GM18526 (cell line): ENCODE measurements around the gene LINC01488.

ENCODE experiments used
- POLR2A ChIP-seq: IDR thresholded peaks from 3 replicates; pipeline ENCODE4 v1.6.1; 2011; ENCODE audit not compliant: insufficient read length; ENCODE audit errors: extremely low read depth

Gene LINC01488

GRCh38 chr11:69481393-69481844, at the start of gene LINC01488:
TSS of gene LINC01488 (plus strand) at chr11:69481663.
- TF ChIP-seq POLR2A = no peak

- TF ChIP-seq POLR2A = no peak
Measured at GRCh38 chr11:69431893-69432738, 49.3 kb upstream of the LINC01488 start.

GRCh38 chr11:69433741-69434140, 47.7 kb upstream of the LINC01488 start:
- TF ChIP-seq POLR2A = no peak

- no peak for TF ChIP-seq POLR2A
Measured at GRCh38 chr11:69434471-69434931, 47.0 kb upstream of the LINC01488 start.

GRCh38 chr11:69435161-69435986, 46.1 kb upstream of the LINC01488 start:
- TF ChIP-seq POLR2A = no peak

- TF ChIP-seq POLR2A = no peak
Measured at GRCh38 chr11:69436041-69436982, 45.2 kb upstream of the LINC01488 start.

GRCh38 chr11:69437001-69437875, 44.2 kb upstream of the LINC01488 start:
- TF ChIP-seq POLR2A = no peak

GRCh38 chr11:69437876-69438205, 43.6 kb upstream of the LINC01488 start:
- TF ChIP-seq POLR2A = no peak

- no peak for TF ChIP-seq POLR2A
Measured at GRCh38 chr11:69438286-69438920, 43.1 kb upstream of the LINC01488 start.

GRCh38 chr11:69439127-69439526, 42.3 kb upstream of the LINC01488 start:
- TF ChIP-seq POLR2A = no peak

- no peak for TF ChIP-seq POLR2A
Measured at GRCh38 chr11:69439651-69440464, 41.6 kb upstream of the LINC01488 start.

- TF ChIP-seq POLR2A = no peak
Measured at GRCh38 chr11:69440876-69441275, 40.6 kb upstream of the LINC01488 start.
